ENCODE data around the gene RNASE2.
A peak's percentile ranks its signal among the peaks of the same experiment; 100 is the strongest.
"Not testable (repeated sequence)": the region's sequence is repeated elsewhere in the genome, so short reads cannot be mapped to it uniquely, and the experiment has no call there.

RNASE2 gene

GRCh38 chr14:20985650-20986049 is 30.4 kb downstream of the RNASE2 start:
- DNase-seq: not testable (repeated sequence)

- DNase-seq: no peak
Measured at GRCh38 chr14:20986811-20987210, 31.5 kb downstream of the RNASE2 start.

- DNase-seq: no peak
Measured at GRCh38 chr14:20988717-20989470, 33.6 kb downstream of the RNASE2 start.

- DNase-seq: no peak
Measured at GRCh38 chr14:20989471-20989786, 34.1 kb downstream of the RNASE2 start.

- DNase-seq: peak; percentile 76
Measured at GRCh38 chr14:20989787-20990600, 34.7 kb downstream of the RNASE2 start, which contains the start of gene METTL17. Gene METTL17, plus strand, starts transcription at chr14:20989980. Its CDS starts 23 bp downstream, at chr14:20990003.

GRCh38 chr14:20996521-20996920 is 41.2 kb downstream of the RNASE2 start:
- no peak for DNase-seq

GRCh38 chr14:20997115-20997514 is 41.8 kb downstream of the RNASE2 start:
- DNase-seq: no peak

GRCh38 chr14:20997564-20997963 is 42.3 kb downstream of the RNASE2 start:
- DNase-seq: no peak

GRCh38 chr14:20998139-20998538 is 42.9 kb downstream of the RNASE2 start:
- DNase-seq: no peak

GRCh38 chr14:20998674-20999366 is 43.5 kb downstream of the RNASE2 start, which contains the start of gene SLC39A2:
Gene SLC39A2, plus strand, starts transcription at chr14:20999293. Its CDS starts 154 bp downstream, at chr14:20999447.
- no peak for DNase-seq

GRCh38 chr14:20999591-20999990 is 44.3 kb downstream of the RNASE2 start:
- DNase-seq: no peak

- DNase-seq: no peak
Measured at GRCh38 chr14:21001218-21001617, 45.9 kb downstream of the RNASE2 start.

- DNase-seq: no peak
Measured at GRCh38 chr14:21003788-21004346, 48.6 kb downstream of the RNASE2 start.

Data from activated CD8-positive, alpha-beta memory T cell treated with anti-CD3 and anti-CD28 coated beads, Interleukin-2, amount 50 U/mL, for 4 hours (primary cell).